Rectal smooth muscle tissue (tissue), 1 donor: Measurements from ENCODE around the gene ZBTB16.

Experiments used
- H3K27ac ChIP-seq: one replicate; pipeline ENCODE4 v1.7.0; 2013; ENCODE audit warnings: low read depth, low read length, inconsistent platforms
- H3K27me3 ChIP-seq: one replicate; pipeline ENCODE4 v1.7.0; 2013; ENCODE audit warnings: low read length; ENCODE audit not compliant: control insufficient read depth, insufficient read depth
- H3K36me3 ChIP-seq: one replicate; pipeline ENCODE4 v1.7.0; 2013; ENCODE audit warnings: low read length; ENCODE audit not compliant: control insufficient read depth, insufficient read depth
- H3K4me1 ChIP-seq: one replicate; pipeline ENCODE4 v1.7.0; 2013; ENCODE audit warnings: low read length; ENCODE audit not compliant: control insufficient read depth, insufficient read depth
- H3K4me3 ChIP-seq: one replicate; pipeline ENCODE4 v1.7.0; 2013; ENCODE audit warnings: low read length
- H3K9ac ChIP-seq: one replicate; pipeline ENCODE4 v1.7.0; 2013; ENCODE audit warnings: low read length

The ZBTB16 gene

GRCh38 chr11:114073007-114073827 lies 13.7 kb downstream of the ZBTB16 start:
- Histone ChIP-seq H3K9ac (no peak overlapping the region), H3K4me1 (peaks cover 25% of the 10 kb centered on the region), H3K27ac (no peak overlapping the region), H3K27me3 (no peaks in the 10 kb centered on the region), H3K4me3 (no peak overlapping the region), H3K36me3 (peaks cover 3% of the 10 kb centered on the region)

GRCh38 chr11:114073828-114074381 lies 14.4 kb downstream of the ZBTB16 start:
- H3K27ac ChIP-seq: no peak overlapping the region
- peaks cover 3% of the 10 kb centered on the region for H3K36me3 ChIP-seq
- no peaks in the 10 kb centered on the region for H3K27me3 ChIP-seq
- no peak overlapping the region for H3K4me3 ChIP-seq
- H3K9ac ChIP-seq: no peak overlapping the region
- peaks cover 26% of the 10 kb centered on the region for H3K4me1 ChIP-seq

GRCh38 chr11:114074546-114075343 lies 15.2 kb downstream of the ZBTB16 start:
- H3K36me3 ChIP-seq: peaks cover 3% of the 10 kb centered on the region
- H3K4me1 ChIP-seq: peaks cover 34% of the 10 kb centered on the region
- no peak overlapping the region for H3K4me3 ChIP-seq
- H3K9ac ChIP-seq: no peak overlapping the region
- H3K27ac ChIP-seq: no peak overlapping the region
- H3K27me3 ChIP-seq: no peaks in the 10 kb centered on the region

- H3K4me1 ChIP-seq: peaks cover 40% of the 10 kb centered on the region
- H3K9ac ChIP-seq: no peak overlapping the region
- no peak overlapping the region for H3K4me3 ChIP-seq
- peaks cover 3% of the 10 kb centered on the region for H3K36me3 ChIP-seq
- H3K27ac ChIP-seq: no peak overlapping the region
- no peaks in the 10 kb centered on the region for H3K27me3 ChIP-seq
These were observed 15.8 kb downstream of the ZBTB16 start for GRCh38 chr11:114075344-114075610.

GRCh38 chr11:114075891-114076441 lies 16.5 kb downstream of the ZBTB16 start:
- no peak overlapping the region for H3K27ac ChIP-seq
- H3K36me3 ChIP-seq: peaks cover 3% of the 10 kb centered on the region
- peak overlapping the region; percentile 12 for H3K9ac ChIP-seq
- H3K27me3 ChIP-seq: no peaks in the 10 kb centered on the region
- no peak overlapping the region for H3K4me3 ChIP-seq
- peaks cover 46% of the 10 kb centered on the region for H3K4me1 ChIP-seq

GRCh38 chr11:114076921-114077331 lies 17.4 kb downstream of the ZBTB16 start:
- Histone ChIP-seq H3K9ac (no peak overlapping the region), H3K4me3 (no peak overlapping the region), H3K27ac (no peak overlapping the region), H3K36me3 (peaks cover 3% of the 10 kb centered on the region), H3K27me3 (no peaks in the 10 kb centered on the region), H3K4me1 (peaks cover 43% of the 10 kb centered on the region)

- H3K27me3 ChIP-seq: no peaks in the 10 kb centered on the region
- no peak overlapping the region for H3K4me3 ChIP-seq
- H3K4me1 ChIP-seq: peaks cover 46% of the 10 kb centered on the region
- H3K27ac ChIP-seq: no peak overlapping the region
- peaks cover 3% of the 10 kb centered on the region for H3K36me3 ChIP-seq
- H3K9ac ChIP-seq: no peak overlapping the region
These were observed 18.2 kb downstream of the ZBTB16 start for GRCh38 chr11:114077482-114078305.

- no peaks in the 10 kb centered on the region for H3K27me3 ChIP-seq
- no peak overlapping the region for H3K4me3 ChIP-seq
- no peak overlapping the region for H3K9ac ChIP-seq
- peaks cover 3% of the 10 kb centered on the region for H3K36me3 ChIP-seq
- H3K4me1 ChIP-seq: peaks cover 46% of the 10 kb centered on the region
- no peak overlapping the region for H3K27ac ChIP-seq
These were observed 18.9 kb downstream of the ZBTB16 start for GRCh38 chr11:114078423-114078822.

GRCh38 chr11:114079511-114080065 lies 20.1 kb downstream of the ZBTB16 start:
- Histone ChIP-seq H3K4me3 (peak overlapping the region; percentile 20), H3K27ac (peak overlapping the region; percentile 25), H3K27me3 (no peaks in the 10 kb centered on the region), H3K36me3 (peaks cover 3% of the 10 kb centered on the region), H3K9ac (no peak overlapping the region), H3K4me1 (peaks cover 46% of the 10 kb centered on the region)

- H3K36me3 ChIP-seq: peaks cover 3% of the 10 kb centered on the region
- no peak overlapping the region for H3K9ac ChIP-seq
- peak overlapping the region; percentile 20 for H3K4me3 ChIP-seq
- H3K27ac ChIP-seq: no peak overlapping the region
- no peaks in the 10 kb centered on the region for H3K27me3 ChIP-seq
- H3K4me1 ChIP-seq: peaks cover 46% of the 10 kb centered on the region
These were observed 20.7 kb downstream of the ZBTB16 start for GRCh38 chr11:114080219-114080618.

GRCh38 chr11:114080769-114081168 lies 21.3 kb downstream of the ZBTB16 start:
- Histone ChIP-seq H3K4me3 (no peak overlapping the region), H3K9ac (no peak overlapping the region)

More at GRCh38 chr11:114080769-114081168, 21.3 kb downstream of the ZBTB16 start:
- peaks cover 3% of the 10 kb centered on the region for H3K36me3 ChIP-seq
- H3K27me3 ChIP-seq: no peaks in the 10 kb centered on the region
- H3K4me1 ChIP-seq: peaks cover 48% of the 10 kb centered on the region
- H3K27ac ChIP-seq: no peak overlapping the region
